Panc1 (cell line): ENCODE measurements around the gene RSPH3. TPM values are rescaled to one million over a fixed set of nuclear protein-coding genes. Genes with fewer than 3 reads are reported as not detected.

ENCODE experiments used
- ATAC-seq: fragments of 200-7000 bp; cut with Tn5 transposase; 2 replicates; pipeline ENCODE4 v1.9.1; 2020; ENCODE audit warnings: mild to moderate bottlenecking, moderate library complexity
- BruUV-seq: library from RNA; stranded (reverse); fragments of 400-500 nt; replicated peaks from 2 replicates; lab custom pipeline; 2021; lab: Mats Ljungman, UMichigan
- CTCF ChIA-PET: fragments of 300-600 bp; sonication (Branson Sonifier 250); formaldehyde crosslinking; loops from one replicate; lab custom pipeline; 2022; ENCODE audit warnings: antibody characterized with exemption; lab: Charles Lee
- POLR2A ChIA-PET: fragments of 300-600 bp; sonication (Branson Sonifier 250); formaldehyde crosslinking; loops from one replicate; lab custom pipeline; 2022; ENCODE audit warnings: antibody characterized with exemption; lab: Charles Lee
- DNase-seq: peaks from one replicate; pipeline ENCODE4 v3.0.0-alpha.2; 2010; ENCODE audit warnings: low read depth, low spot score
- H3K27ac ChIP-seq: 2 replicates; pipeline ENCODE4 v1.5.1; 2011; ENCODE audit warnings: mild to moderate bottlenecking, low read length, inconsistent platforms
- H3K27me3 ChIP-seq: fragments of 200-500 bp; sonication (Bioruptor generic); 2 replicates; pipeline ENCODE4 v1.6.0; 2014; ENCODE audit warnings: low read length, inconsistent platforms; ENCODE audit not compliant: control insufficient read depth, insufficient read depth
- H3K36me3 ChIP-seq: fragments of 200-500 bp; sonication (Bioruptor generic); 2 replicates; pipeline ENCODE4 v1.5.1; 2014; ENCODE audit warnings: inconsistent platforms, mild to moderate bottlenecking, low read length, moderate library complexity; ENCODE audit not compliant: control insufficient read depth, insufficient read depth
- H3K4me1 ChIP-seq: 2 replicates; pipeline ENCODE4 v1.5.1; 2011; ENCODE audit warnings: inconsistent platforms, mild to moderate bottlenecking, low read length, moderate library complexity; ENCODE audit not compliant: control insufficient read depth, insufficient read depth
- H3K4me3 ChIP-seq, 2 experiments: 2 replicates each; pipeline ENCODE4 v1.5.1; 2011 to 2012; ENCODE audit warnings: low read depth in 2 of 2, low read length in 2 of 2, mild to moderate bottlenecking in 2 of 2, inconsistent platforms in 1 of 2, moderate library complexity in 1 of 2
- H3K9me3 ChIP-seq: fragments of 200-500 bp; sonication (Bioruptor generic); 2 replicates; pipeline ENCODE4 v1.5.1; 2014; ENCODE audit warnings: low read depth, mild to moderate bottlenecking, inconsistent platforms, low read length, moderate library complexity; ENCODE audit not compliant: control insufficient read depth, insufficient read depth
- CTCF ChIP-seq: fragments of 450-650 bp; IDR thresholded peaks from 2 replicates; pipeline ENCODE4 v1.5.1; 2017; ENCODE audit warnings: mild to moderate bottlenecking
- POLR2AphosphoS5 ChIP-seq: IDR thresholded peaks from 2 replicates; pipeline ENCODE4 v1.6.1; 2012; ENCODE audit warnings: mild to moderate bottlenecking, low read depth, low read length, moderate library complexity
- SIN3A ChIP-seq: IDR thresholded peaks from 2 replicates; pipeline ENCODE4 v1.6.1; 2012; ENCODE audit warnings: low read depth, mild to moderate bottlenecking, low read length, moderate library complexity, borderline replicate concordance; ENCODE audit not compliant: insufficient read depth
- TCF7L2 ChIP-seq: IDR thresholded peaks from 2 replicates; pipeline ENCODE4 v1.6.1; 2011; ENCODE audit warnings: mild to moderate bottlenecking, low read depth, low read length, inconsistent platforms
- in situ Hi-C: cut with HindIII; loops from 2 replicates; pipeline ENCODE4 v1.10.0; 2016; ENCODE audit warnings: low sequenced_read_pairs, low pct_unique_long_range_greater_than_20kb
- intact Hi-C: fragments of 100-400 bp; cut with micrococcal nuclease; formaldehyde crosslinking; loops from one replicate; pipeline ENCODE4 v1.10.0; 2022; ENCODE audit not compliant: unreplicated experiment
- total RNA-seq: library from RNA; stranded (reverse); gene quantifications from one replicate; pipeline ENCODE4 v1.2.1, GENCODE V29; 2021; ENCODE audit not compliant: unreplicated experiment
- TF ChIP-seq, protein P1 (sequence below), 2 experiments: IDR thresholded peaks; 2 replicates each; pipeline ENCODE4 v1.6.1; 2011 to 2012; ENCODE audit warnings: low read depth in 2 of 2, control low read depth in 1 of 2, low read length in 1 of 2, mild to moderate bottlenecking in 1 of 2, moderate library complexity in 1 of 2; ENCODE audit not compliant: insufficient read depth in 1 of 2

Gene RSPH3
- total RNA-seq, 1 experiment from 2014 or later = 8.1 TPM

GRCh38 chr6:159033160-159034049, 33.4 kb upstream of the RSPH3 start:
- TF ChIP-seq SIN3A = no peak
- Histone ChIP-seq H3K27ac (no peak overlapping the region), H3K9me3 (no peaks in the 10 kb centered on the region), H3K4me3 (no peak overlapping the region), H3K27me3 (peaks cover 3% of the 10 kb centered on the region; the same call in 1 of the 2 replicates), H3K36me3 (no peaks in the 10 kb centered on the region), H3K4me1 (no peaks in the 10 kb centered on the region)
- ChIA-PET CTCF (interaction anchor here (1.0 kb wide), 1 partner anchor 9 kb away, joined by 4 read pairs; no protein-coding TSS in a partner anchor), POLR2A (no interaction called here)
- no TSS peak for BruUV-seq
- in situ Hi-C loops = no loop called here
- ATAC-seq (no peak), DNase-seq (no peak)
- intact Hi-C loops = no loop called here

- H3K27ac ChIP-seq = no peak overlapping the region
- peaks cover 3% of the 10 kb centered on the region; the same call in 1 of the 2 replicates for H3K27me3 ChIP-seq
- in situ Hi-C loops = no loop called here
- intact Hi-C loops = no loop called here
- no peaks in the 10 kb centered on the region for H3K9me3 ChIP-seq
- no peaks in the 10 kb centered on the region for H3K36me3 ChIP-seq
- TF ChIP-seq POLR2AphosphoS5 = no peak
- TF ChIP-seq, protein P1, sequence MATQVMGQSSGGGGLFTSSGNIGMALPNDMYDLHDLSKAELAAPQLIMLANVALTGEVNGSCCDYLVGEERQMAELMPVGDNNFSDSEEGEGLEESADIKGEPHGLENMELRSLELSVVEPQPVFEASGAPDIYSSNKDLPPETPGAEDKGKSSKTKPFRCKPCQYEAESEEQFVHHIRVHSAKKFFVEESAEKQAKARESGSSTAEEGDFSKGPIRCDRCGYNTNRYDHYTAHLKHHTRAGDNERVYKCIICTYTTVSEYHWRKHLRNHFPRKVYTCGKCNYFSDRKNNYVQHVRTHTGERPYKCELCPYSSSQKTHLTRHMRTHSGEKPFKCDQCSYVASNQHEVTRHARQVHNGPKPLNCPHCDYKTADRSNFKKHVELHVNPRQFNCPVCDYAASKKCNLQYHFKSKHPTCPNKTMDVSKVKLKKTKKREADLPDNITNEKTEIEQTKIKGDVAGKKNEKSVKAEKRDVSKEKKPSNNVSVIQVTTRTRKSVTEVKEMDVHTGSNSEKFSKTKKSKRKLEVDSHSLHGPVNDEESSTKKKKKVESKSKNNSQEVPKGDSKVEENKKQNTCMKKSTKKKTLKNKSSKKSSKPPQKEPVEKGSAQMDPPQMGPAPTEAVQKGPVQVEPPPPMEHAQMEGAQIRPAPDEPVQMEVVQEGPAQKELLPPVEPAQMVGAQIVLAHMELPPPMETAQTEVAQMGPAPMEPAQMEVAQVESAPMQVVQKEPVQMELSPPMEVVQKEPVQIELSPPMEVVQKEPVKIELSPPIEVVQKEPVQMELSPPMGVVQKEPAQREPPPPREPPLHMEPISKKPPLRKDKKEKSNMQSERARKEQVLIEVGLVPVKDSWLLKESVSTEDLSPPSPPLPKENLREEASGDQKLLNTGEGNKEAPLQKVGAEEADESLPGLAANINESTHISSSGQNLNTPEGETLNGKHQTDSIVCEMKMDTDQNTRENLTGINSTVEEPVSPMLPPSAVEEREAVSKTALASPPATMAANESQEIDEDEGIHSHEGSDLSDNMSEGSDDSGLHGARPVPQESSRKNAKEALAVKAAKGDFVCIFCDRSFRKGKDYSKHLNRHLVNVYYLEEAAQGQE (IDR thresholded peaks at IDR 0.05; ENCODE audit: insufficient read depth in 1 of 2, low read depth in 2 of 2, low read length in 1 of 2) = no peak
- no peak for TF ChIP-seq SIN3A
- TF ChIP-seq CTCF = no peak
- no peak for TF ChIP-seq TCF7L2
- no peak for ATAC-seq
- DNase-seq = no peak
- ChIA-PET CTCF (no interaction called here), POLR2A (no interaction called here)
- no peak overlapping the region for H3K4me3 ChIP-seq
- no TSS peak for BruUV-seq
- no peaks in the 10 kb centered on the region for H3K4me1 ChIP-seq
These were observed 31.8 kb upstream of the RSPH3 start for GRCh38 chr6:159031846-159032245.

- POLR2A ChIA-PET = interaction anchor here (0.6 kb wide), 1 partner anchor 883 kb away, joined by 4 read pairs; no protein-coding TSS in a partner anchor
- CTCF ChIA-PET = no interaction called here
- ATAC-seq = no peak
- no peak overlapping the region for H3K27ac ChIP-seq
- in situ Hi-C loops = no loop called here
- DNase-seq = no peak
- H3K4me1 ChIP-seq = no peaks in the 10 kb centered on the region
- H3K9me3 ChIP-seq = no peaks in the 10 kb centered on the region
- TF ChIP-seq, protein P1 (IDR thresholded peaks at IDR 0.05; ENCODE audit: insufficient read depth in 1 of 2, low read depth in 2 of 2, low read length in 1 of 2) = no peak
- no peak for TF ChIP-seq CTCF
- intact Hi-C loops = no loop called here
- BruUV-seq = no TSS peak
- no peak overlapping the region for H3K4me3 ChIP-seq
- H3K36me3 ChIP-seq = no peaks in the 10 kb centered on the region
- peaks cover 3% of the 10 kb centered on the region; the same call in 1 of the 2 replicates for H3K27me3 ChIP-seq
These were observed 30.2 kb upstream of the RSPH3 start for GRCh38 chr6:159030168-159030567.
